ENCODE results near the gene CPEB3. TPM values are rescaled to one million over a fixed set of nuclear protein-coding genes. Genes with fewer than 3 reads are reported as not detected.

The CPEB3 gene
- total and polyA plus RNA-seq, 12 donors, result 0.71 to 17.6 (median 13.3) TPM

- DNase-seq, result no peak
- no peak for TF ChIP-seq CTCF (IDR thresholded peaks at IDR 0.05)
- 83 to 87% methylated on average over 5 of the region's 5 CpGs for WGBS, 2 donors
- Histone ChIP-seq H3K4me3 (no peak overlapping the region), H3K4me1 (peaks cover 0 to 21% (median 10%) of the 10 kb centered on the region in 9 donors), H3K27ac (no peak overlapping the region), H3K9me3 (peaks cover 0 to 8% (median 0%) of the 10 kb centered on the region in 11 donors), H3K36me3 (peaks cover 0 to 4% (median 0%) of the 10 kb centered on the region in 9 donors), H3K27me3 (no peaks in the 10 kb centered on the region)
- intact Hi-C loops (cut with DNase I), result no loop called here
- ATAC-seq, result no peak
These were observed 159.5 kb downstream of the CPEB3 start for GRCh38 chr10:92131275-92131820.

- intact Hi-C loops (cut with DNase I), result no loop called here
- H3K27ac ChIP-seq, result no peak overlapping the region
- TF ChIP-seq CTCF (IDR thresholded peaks at IDR 0.05), result no peak
These were observed 160.1 kb downstream of the CPEB3 start for GRCh38 chr10:92130622-92131274.

GRCh38 chr10:92126100-92126650 lies 164.7 kb downstream of the CPEB3 start:
- no peak overlapping the region for H3K4me3 ChIP-seq
- H3K9me3 ChIP-seq, result peaks cover 0 to 8% (median 0%) of the 10 kb centered on the region in 11 donors
- intact Hi-C loops (cut with DNase I), result loop anchor here in 1 of 10 donors (10.0 kb wide), 1 partner anchor 59 kb away; no protein-coding TSS in a partner anchor
- peak overlapping the region in 6 of 10 donors; percentile 68 to 84 (median 78) for H3K27ac ChIP-seq
- 33 to 45% methylated on average over 2 of the region's 2 CpGs for WGBS, 2 donors
- DNase-seq (no peak), ATAC-seq (no peak)
- peaks cover 21 to 67% (median 56%) of the 10 kb centered on the region in 9 donors for H3K4me1 ChIP-seq
- H3K36me3 ChIP-seq, result no peaks in the 10 kb centered on the region
- H3K27me3 ChIP-seq, result no peaks in the 10 kb centered on the region
- no peak for TF ChIP-seq CTCF (IDR thresholded peaks at IDR 0.05)

More at GRCh38 chr10:92130622-92131274, 160.1 kb downstream of the CPEB3 start:
- Histone ChIP-seq H3K9me3 (peaks cover 0 to 8% (median 0%) of the 10 kb centered on the region in 11 donors), H3K4me1 (peaks cover 0 to 27% (median 16%) of the 10 kb centered on the region in 9 donors), H3K4me3 (no peak overlapping the region), H3K27me3 (no peaks in the 10 kb centered on the region), H3K36me3 (no peaks in the 10 kb centered on the region)
- DNase-seq (no peak), ATAC-seq (no peak)

GRCh38 chr10:92125144-92125543 lies 165.7 kb downstream of the CPEB3 start:
- no peak overlapping the region for H3K4me3 ChIP-seq
- TF ChIP-seq CTCF (IDR thresholded peaks at IDR 0.05), result no peak
- ATAC-seq, result peak; percentile 14 to 66 (median 34)
- peak in 1 of 2 donors; percentile 15 for DNase-seq
- H3K27me3 ChIP-seq, result no peaks in the 10 kb centered on the region
- intact Hi-C loops (cut with DNase I), result loop anchor here in 1 of 10 donors (10.0 kb wide), 1 partner anchor 60 kb away; no protein-coding TSS in a partner anchor
- peaks cover 21 to 68% (median 61%) of the 10 kb centered on the region in 9 donors for H3K4me1 ChIP-seq
- H3K9me3 ChIP-seq, result peaks cover 0 to 8% (median 0%) of the 10 kb centered on the region in 11 donors
- peak overlapping the region; percentile 48 to 84 (median 76) for H3K27ac ChIP-seq
- H3K36me3 ChIP-seq, result no peaks in the 10 kb centered on the region

All from heart right ventricle (tissue), 16 donors.